Stomach smooth muscle (tissue), 2 donors: ENCODE results near the gene P3H3.
"Not testable (repeated sequence)": the region's sequence is repeated elsewhere in the genome, so short reads cannot be mapped to it uniquely, and the experiment has no call there.

ENCODE experiments used
- H3K27ac ChIP-seq: one replicate; pipeline ENCODE4 v1.7.0; 2013; ENCODE audit warnings: mild to moderate bottlenecking, low read length, inconsistent platforms
- H3K27me3 ChIP-seq, 2 donors: one replicate each; pipeline ENCODE4 v1.7.0; 2013; ENCODE audit warnings: low read length in 2 of 2; ENCODE audit not compliant: insufficient read depth in 2 of 2, control insufficient read depth in 1 of 2
- H3K36me3 ChIP-seq, 2 donors: one replicate each; pipeline ENCODE4 v1.7.0; 2013; ENCODE audit warnings: low read length in 2 of 2; ENCODE audit not compliant: control insufficient read depth in 2 of 2, insufficient read depth in 2 of 2
- H3K4me1 ChIP-seq: one replicate; pipeline ENCODE4 v1.7.0; 2013; ENCODE audit warnings: low read length; ENCODE audit not compliant: control insufficient read depth, insufficient read depth
- H3K4me3 ChIP-seq, 2 donors: one replicate each; pipeline ENCODE4 v1.7.0; 2013; ENCODE audit warnings: low read length in 2 of 2
- H3K9ac ChIP-seq, 2 donors: one replicate each; pipeline ENCODE4 v1.7.0; 2013; ENCODE audit warnings: low read length in 2 of 2, mild to moderate bottlenecking in 1 of 2
- H3K9me3 ChIP-seq, 2 donors: one replicate each; pipeline ENCODE4 v1.7.0; 2013; ENCODE audit warnings: low read length in 2 of 2; ENCODE audit not compliant: control insufficient read depth in 2 of 2
- donor health status: healthy.
- donor health status: Pancreatic carcinoma.

Gene P3H3

GRCh38 chr12:6858799-6859198, 30.6 kb downstream of the P3H3 start:
- Histone ChIP-seq H3K27me3 (no peaks in the 10 kb centered on the region), H3K9ac (no peak overlapping the region), H3K9me3 (no peaks in the 10 kb centered on the region), H3K4me3 (no peak overlapping the region), H3K4me1 (peaks cover 6% of the 10 kb centered on the region), H3K36me3 (peaks cover 68 to 74% of the 10 kb centered on the region in 2 donors), H3K27ac (no peak overlapping the region)

- no peak overlapping the region for H3K27ac ChIP-seq
- no peaks in the 10 kb centered on the region for H3K9me3 ChIP-seq
- H3K9ac ChIP-seq, result no peak overlapping the region
- peaks cover 74 to 79% of the 10 kb centered on the region in 2 donors for H3K36me3 ChIP-seq
- no peak overlapping the region for H3K4me3 ChIP-seq
- no peaks in the 10 kb centered on the region for H3K27me3 ChIP-seq
- no peaks in the 10 kb centered on the region for H3K4me1 ChIP-seq
Observed at GRCh38 chr12:6860116-6860515, 31.9 kb downstream of the P3H3 start.

GRCh38 chr12:6860942-6861341, 32.7 kb downstream of the P3H3 start:
- Histone ChIP-seq H3K4me1 (no peaks in the 10 kb centered on the region), H3K36me3 (peaks cover 71 to 79% of the 10 kb centered on the region in 2 donors), H3K4me3 (no peak overlapping the region)

GRCh38 chr12:6861391-6861790, 33.2 kb downstream of the P3H3 start:
- Histone ChIP-seq H3K27me3 (no peaks in the 10 kb centered on the region), H3K4me1 (peaks cover 1% of the 10 kb centered on the region), H3K9ac (no peak overlapping the region), H3K27ac (no peak overlapping the region), H3K9me3 (no peaks in the 10 kb centered on the region), H3K36me3 (peaks cover 66 to 76% of the 10 kb centered on the region in 2 donors), H3K4me3 (no peak overlapping the region)

More at GRCh38 chr12:6860942-6861341, 32.7 kb downstream of the P3H3 start:
- Histone ChIP-seq H3K27me3 (no peaks in the 10 kb centered on the region), H3K9ac (no peak overlapping the region), H3K27ac (no peak overlapping the region), H3K9me3 (no peaks in the 10 kb centered on the region)

- Histone ChIP-seq H3K9me3 (no peaks in the 10 kb centered on the region), H3K9ac (no peak overlapping the region), H3K36me3 (peaks cover 51 to 62% of the 10 kb centered on the region in 2 donors), H3K4me3 (no peak overlapping the region), H3K27ac (no peak overlapping the region), H3K4me1 (peaks cover 9% of the 10 kb centered on the region), H3K27me3 (no peaks in the 10 kb centered on the region)
Observed at GRCh38 chr12:6863033-6863432, 34.8 kb downstream of the P3H3 start.

- Histone ChIP-seq H3K9ac (no peak overlapping the region), H3K4me3 (no peak overlapping the region), H3K27me3 (no peaks in the 10 kb centered on the region), H3K36me3 (peaks cover 43 to 55% of the 10 kb centered on the region in 2 donors), H3K27ac (no peak overlapping the region), H3K4me1 (peaks cover 15% of the 10 kb centered on the region), H3K9me3 (no peaks in the 10 kb centered on the region)
Observed at GRCh38 chr12:6863586-6864321, 35.5 kb downstream of the P3H3 start.

GRCh38 chr12:6865307-6865706, 37.1 kb downstream of the P3H3 start:
- not testable (repeated sequence) for H3K9me3 ChIP-seq, H3K27me3 ChIP-seq, H3K27ac ChIP-seq, H3K9ac ChIP-seq, H3K4me3 ChIP-seq
- Histone ChIP-seq H3K36me3 (peaks cover 42 to 50% of the 10 kb centered on the region in 2 donors), H3K4me1 (peaks cover 28% of the 10 kb centered on the region)

GRCh38 chr12:6866163-6866919, 38.1 kb downstream of the P3H3 start:
- Histone ChIP-seq H3K27ac (peak overlapping the region; percentile 97), H3K4me1 (peaks cover 33% of the 10 kb centered on the region), H3K9me3 (no peaks in the 10 kb centered on the region), H3K9ac (peak overlapping the region; percentile 84 to 94), H3K4me3 (peak overlapping the region; percentile 80 to 92), H3K36me3 (peaks cover 32 to 45% of the 10 kb centered on the region in 2 donors), H3K27me3 (no peaks in the 10 kb centered on the region)

GRCh38 chr12:6866920-6867412, 38.8 kb downstream of the P3H3 start:
- Histone ChIP-seq H3K4me3 (peak overlapping the region; percentile 80 to 92), H3K9me3 (no peaks in the 10 kb centered on the region), H3K27me3 (no peaks in the 10 kb centered on the region), H3K27ac (peak overlapping the region; percentile 97), H3K36me3 (peaks cover 26 to 44% of the 10 kb centered on the region in 2 donors), H3K9ac (peak overlapping the region; percentile 84 to 94), H3K4me1 (peaks cover 39% of the 10 kb centered on the region)

- Histone ChIP-seq H3K9ac (peak within 1 kb of the TSS; percentile 88 to 94), H3K4me3 (peak within 1 kb of the TSS; percentile 86 to 92), H3K27me3 (no peaks in the 10 kb centered on the region), H3K36me3 (peaks cover 26 to 40% of the 10 kb centered on the region in 2 donors), H3K4me1 (peaks cover 45% of the 10 kb centered on the region), H3K27ac (peak within 1 kb of the TSS; percentile 97), H3K9me3 (no peaks in the 10 kb centered on the region)
Observed at GRCh38 chr12:6867413-6868210, 39.4 kb downstream of the P3H3 start, which contains the start of gene TPI1. TSS of gene TPI1 (plus strand) at chr12:6867531. CDS start at chr12:6867567, 36 bp downstream.
